GM10248 (cell line): ENCODE data around the gene PLK1.

ENCODE experiments used
- CTCF ChIA-PET: fragments of 300-600 bp; sonication (Branson Sonifier 250); formaldehyde crosslinking; extraction: SDS; loops from one replicate; lab custom pipeline; 2021; ENCODE audit warnings: antibody characterized with exemption; lab: Yijun Ruan, JAX
- POLR2A ChIA-PET: fragments of 350-650 bp; sonication (Branson Sonifier 250); formaldehyde crosslinking; extraction: SDS; loops from one replicate; lab custom pipeline; 2020; ENCODE audit warnings: antibody characterized with exemption; lab: Yijun Ruan, JAX
- DNase-seq: peaks from one replicate; pipeline ENCODE4 v3.0.0; 2012; ENCODE audit errors: extremely low spot score
- TF ChIP-seq, protein P1 (sequence below): IDR thresholded peaks from 2 replicates; pipeline ENCODE4 v1.5.1; 2012; ENCODE audit warnings: mild to moderate bottlenecking, low read depth; ENCODE audit errors: extremely low read depth, missing control alignments, control extremely low read depth

PLK1 gene

GRCh38 chr16:23689442-23690187 is 10.9 kb downstream of the PLK1 start:
- TF ChIP-seq, protein P1, sequence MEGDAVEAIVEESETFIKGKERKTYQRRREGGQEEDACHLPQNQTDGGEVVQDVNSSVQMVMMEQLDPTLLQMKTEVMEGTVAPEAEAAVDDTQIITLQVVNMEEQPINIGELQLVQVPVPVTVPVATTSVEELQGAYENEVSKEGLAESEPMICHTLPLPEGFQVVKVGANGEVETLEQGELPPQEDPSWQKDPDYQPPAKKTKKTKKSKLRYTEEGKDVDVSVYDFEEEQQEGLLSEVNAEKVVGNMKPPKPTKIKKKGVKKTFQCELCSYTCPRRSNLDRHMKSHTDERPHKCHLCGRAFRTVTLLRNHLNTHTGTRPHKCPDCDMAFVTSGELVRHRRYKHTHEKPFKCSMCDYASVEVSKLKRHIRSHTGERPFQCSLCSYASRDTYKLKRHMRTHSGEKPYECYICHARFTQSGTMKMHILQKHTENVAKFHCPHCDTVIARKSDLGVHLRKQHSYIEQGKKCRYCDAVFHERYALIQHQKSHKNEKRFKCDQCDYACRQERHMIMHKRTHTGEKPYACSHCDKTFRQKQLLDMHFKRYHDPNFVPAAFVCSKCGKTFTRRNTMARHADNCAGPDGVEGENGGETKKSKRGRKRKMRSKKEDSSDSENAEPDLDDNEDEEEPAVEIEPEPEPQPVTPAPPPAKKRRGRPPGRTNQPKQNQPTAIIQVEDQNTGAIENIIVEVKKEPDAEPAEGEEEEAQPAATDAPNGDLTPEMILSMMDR: no peak

GRCh38 chr16:23690771-23691482 is 12.2 kb downstream of the PLK1 start:
- CTCF ChIA-PET: no interaction called here
- POLR2A ChIA-PET: interaction anchor here (0.6 kb wide), 1 partner anchor 150 kb away, joined by 3 read pairs; no protein-coding TSS in a partner anchor

More at GRCh38 chr16:23689442-23690187, 10.9 kb downstream of the PLK1 start:
- ChIA-PET POLR2A (interaction anchor here (0.6 kb wide), 1 partner anchor 35 kb away, joined by 3 read pairs; no protein-coding TSS in a partner anchor), CTCF (interaction anchor here (1.1 kb wide), 1 partner anchor 20 kb away, joined by 3 read pairs; no protein-coding TSS in a partner anchor)
- no peak for DNase-seq

DNA sequence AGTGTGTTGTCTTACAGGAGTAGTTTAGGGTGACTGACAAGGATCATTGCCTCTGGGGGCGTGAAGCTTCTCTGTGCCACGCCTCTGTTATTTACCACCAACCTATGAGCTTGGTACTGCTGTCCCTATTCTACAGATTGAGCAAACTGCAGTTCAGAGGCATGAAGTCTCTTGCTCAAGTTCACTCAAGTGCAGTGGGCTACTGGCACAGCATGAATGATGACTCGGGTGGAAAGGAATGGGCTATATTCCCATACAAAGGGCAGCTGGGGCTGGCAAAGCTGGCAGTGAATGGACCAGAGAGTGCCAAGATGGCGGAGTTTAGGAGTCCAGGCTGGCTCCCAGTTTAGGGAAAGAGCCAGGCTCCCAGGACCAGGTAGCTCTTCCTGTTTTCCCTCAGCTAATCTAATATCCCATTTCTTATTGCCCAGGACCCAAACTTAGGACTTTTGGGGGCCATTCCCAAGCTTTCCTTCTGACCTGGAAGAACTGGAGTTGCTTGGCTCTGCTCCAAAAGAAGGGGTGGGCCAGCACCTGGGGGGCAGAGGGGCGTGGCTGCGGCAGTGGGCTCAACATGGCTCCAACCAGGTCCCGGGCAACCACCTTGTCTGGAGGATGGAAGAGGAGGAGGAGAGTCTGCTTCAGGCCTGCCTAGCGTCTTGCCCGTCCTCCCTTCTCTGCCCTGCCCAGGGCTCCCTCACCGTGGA is 12.9 kb downstream of the PLK1 start:
- ChIA-PET CTCF (interaction anchor here (2.8 kb wide), 1 partner anchor 8 kb away, joined by 11 read pairs; no protein-coding TSS in a partner anchor), POLR2A (interaction anchor here (0.6 kb wide), 1 partner anchor 150 kb away, joined by 3 read pairs; no protein-coding TSS in a partner anchor)
- no peak for DNase-seq
- TF ChIP-seq, protein P1: no peak

More at GRCh38 chr16:23690771-23691482, 12.2 kb downstream of the PLK1 start:
- TF ChIP-seq, protein P1: no peak
- no peak for DNase-seq

DNA sequence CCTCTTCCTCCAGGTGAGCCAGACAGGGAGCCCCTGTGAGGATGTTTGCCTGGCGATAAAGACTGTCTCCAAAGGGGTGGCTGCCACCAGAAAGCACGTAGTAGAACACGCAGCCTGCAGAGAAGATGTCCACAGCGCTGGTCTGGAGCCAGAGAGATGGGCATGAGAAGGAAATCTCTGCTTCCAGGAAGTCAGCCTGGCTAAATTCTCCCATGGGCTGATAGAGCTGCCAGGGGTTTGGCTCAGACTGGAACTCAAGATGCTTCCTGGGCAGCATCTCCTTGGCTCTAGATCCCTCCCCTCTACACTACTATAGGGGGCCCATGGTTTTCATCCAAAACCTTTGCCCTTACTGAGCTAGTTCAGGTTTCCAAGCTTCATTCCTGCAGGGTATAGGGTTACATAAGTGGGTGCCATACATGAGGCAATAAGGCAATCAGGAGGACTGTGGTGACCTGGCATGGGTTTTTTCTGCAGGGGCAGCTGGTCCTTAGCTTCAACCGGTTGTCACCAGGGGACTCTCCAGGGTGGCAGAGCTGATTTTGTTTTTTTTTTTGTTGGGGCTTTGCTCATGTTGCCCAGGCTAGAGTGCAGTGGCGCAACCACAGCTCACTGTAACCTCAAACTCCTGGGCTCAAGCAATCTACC is 13.6 kb downstream of the PLK1 start:
- DNase-seq: no peak
- ChIA-PET CTCF (interaction anchor here (1.0 to 2.8 kb wide), 2 partner anchors 8 to 26 kb away, joined by 3 to 11 read pairs; no protein-coding TSS in a partner anchor), POLR2A (no interaction called here)
- TF ChIP-seq, protein P1: no peak

DNA sequence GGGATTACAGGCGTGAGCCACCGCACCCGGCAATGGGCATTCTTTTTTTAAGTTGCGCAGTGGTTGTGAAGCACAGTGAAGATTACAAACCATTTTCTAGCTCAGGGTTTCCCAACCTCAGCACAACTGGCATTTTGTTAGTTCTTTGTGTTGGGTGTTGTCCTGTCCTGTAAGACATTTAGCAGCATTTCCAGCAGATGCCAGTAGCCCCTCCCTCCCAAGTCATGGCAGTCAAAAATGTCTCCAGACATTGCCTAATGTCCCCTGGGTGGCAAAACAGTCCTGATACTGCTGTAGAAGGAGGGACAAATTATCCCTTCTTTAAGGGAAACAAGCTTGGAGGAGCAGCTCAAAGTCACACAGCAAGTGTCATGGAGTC is 15.6 kb downstream of the PLK1 start:
- no peak for DNase-seq
- CTCF ChIA-PET: interaction anchor here (1.0 to 2.8 kb wide), 4 partner anchors 10 to 32 kb away, joined by 3 to 11 read pairs (median 6); partner anchors contain the start of gene PLK1
- POLR2A ChIA-PET: no interaction called here
- TF ChIP-seq, protein P1: no peak
